Stimulated activated CD8-positive, alpha-beta memory T cell treated with anti-CD3 and anti-CD28 coated beads, Interleukin-15, amount 100 ng/mL, for 4 hours (primary cell): Measurements from ENCODE around the gene TMEM242.

ENCODE experiments used
- DNase-seq, 2 donors: peaks; one replicate each; pipeline ENCODE4 v3.0.0-alpha.2; 2020; ENCODE audit warnings: low read depth in 2 of 2

The TMEM242 gene

GRCh38 chr6:157249826-157250225, 73.5 kb downstream of the TMEM242 start:
- no peak for DNase-seq

- no peak for DNase-seq
Observed at GRCh38 chr6:157248264-157248663, 75.1 kb downstream of the TMEM242 start.

- DNase-seq = no peak
Observed at GRCh38 chr6:157246771-157247484, 76.4 kb downstream of the TMEM242 start.

- DNase-seq = no peak
Observed at GRCh38 chr6:157246048-157246630, 77.2 kb downstream of the TMEM242 start.

- no peak for DNase-seq
Observed at GRCh38 chr6:157245436-157245835, 77.9 kb downstream of the TMEM242 start.

GRCh38 chr6:157244780-157245179, 78.5 kb downstream of the TMEM242 start:
- no peak for DNase-seq

GRCh38 chr6:157244175-157244574, 79.1 kb downstream of the TMEM242 start:
- no peak for DNase-seq

- no peak for DNase-seq
Observed at GRCh38 chr6:157242791-157243190, 80.5 kb downstream of the TMEM242 start.

- no peak for DNase-seq
Observed at GRCh38 chr6:157240960-157241311, 82.4 kb downstream of the TMEM242 start.

GRCh38 chr6:157240059-157240959, 83.0 kb downstream of the TMEM242 start:
- no peak for DNase-seq

- DNase-seq = no peak
Observed at GRCh38 chr6:157239671-157240058, 83.7 kb downstream of the TMEM242 start.
